GM21825 (cell line): ENCODE measurements around the gene CSNK1G3.

Experiments used
- ATAC-seq: cut with Tn5 transposase; IDR thresholded peaks from one replicate; pipeline ENCODE4 v1.9.1; 2021; ENCODE audit warnings: mild to moderate bottlenecking, moderate library complexity; ENCODE audit not compliant: unreplicated experiment

Gene CSNK1G3

GRCh38 chr5:123557907-123558306, 45.9 kb downstream of the CSNK1G3 start:
- ATAC-seq, result no peak

GRCh38 chr5:123558762-123559433, 46.9 kb downstream of the CSNK1G3 start:
- no peak for ATAC-seq

- no peak for ATAC-seq
Measured at GRCh38 chr5:123559434-123559775, 47.4 kb downstream of the CSNK1G3 start.

- ATAC-seq, result no peak
Measured at GRCh38 chr5:123561230-123561629, 49.3 kb downstream of the CSNK1G3 start.

GRCh38 chr5:123571927-123572326, 60.0 kb downstream of the CSNK1G3 start:
- peak; percentile 54 for ATAC-seq

GRCh38 chr5:123578390-123578789, 66.4 kb downstream of the CSNK1G3 start:
- ATAC-seq, result no peak

- ATAC-seq, result no peak
Measured at GRCh38 chr5:123579410-123579809, 67.4 kb downstream of the CSNK1G3 start.

- no peak for ATAC-seq
Measured at GRCh38 chr5:123582550-123583285, 70.7 kb downstream of the CSNK1G3 start.

- ATAC-seq, result no peak
Measured at GRCh38 chr5:123585871-123586270, 73.9 kb downstream of the CSNK1G3 start.

- ATAC-seq, result no peak
Measured at GRCh38 chr5:123594434-123594833, 82.5 kb downstream of the CSNK1G3 start.

- ATAC-seq, result no peak
Measured at GRCh38 chr5:123597018-123597417, 85.0 kb downstream of the CSNK1G3 start.

GRCh38 chr5:123598028-123598689, 86.2 kb downstream of the CSNK1G3 start:
- peak; percentile 52 for ATAC-seq

GRCh38 chr5:123599171-123599570, 87.2 kb downstream of the CSNK1G3 start:
- no peak for ATAC-seq

- no peak for ATAC-seq
Measured at GRCh38 chr5:123601610-123602009, 89.6 kb downstream of the CSNK1G3 start.

GRCh38 chr5:123605822-123606221, 93.8 kb downstream of the CSNK1G3 start:
- peak; percentile 62 for ATAC-seq

- ATAC-seq, result no peak
Measured at GRCh38 chr5:123610209-123610608, 98.2 kb downstream of the CSNK1G3 start.

GRCh38 chr5:123610665-123611405, 98.9 kb downstream of the CSNK1G3 start:
- ATAC-seq, result peak; percentile 57

- no peak for ATAC-seq
Measured at GRCh38 chr5:123611406-123611709, 99.4 kb downstream of the CSNK1G3 start.

- no peak for ATAC-seq
Measured at GRCh38 chr5:123617561-123617960, 105.6 kb downstream of the CSNK1G3 start.

GRCh38 chr5:123626051-123626450, 114.1 kb downstream of the CSNK1G3 start:
- no peak for ATAC-seq

- ATAC-seq, result no peak
Measured at GRCh38 chr5:123628860-123629544, 117.0 kb downstream of the CSNK1G3 start.
